HCT116 (cell line): ENCODE data around the gene DCP1A. TPM values are rescaled to one million over a fixed set of nuclear protein-coding genes. Genes with fewer than 3 reads are reported as not detected.

Source experiments
- ATAC-seq: fragments of 200-7000 bp; cut with Tn5 transposase; 2 replicates; pipeline ENCODE4 v1.9.1; 2020; ENCODE audit warnings: mild to moderate bottlenecking, moderate library complexity
- BruUV-seq: library from RNA; stranded (reverse); fragments of 400-500 nt; replicated peaks from 2 replicates; lab custom pipeline; 2021; lab: Mats Ljungman, UMichigan
- CTCF ChIA-PET: fragments of 300-600 bp; sonication (Branson Sonifier 250); formaldehyde crosslinking; loops from one replicate; lab custom pipeline; 2021; ENCODE audit warnings: antibody characterized with exemption; lab: Charles Lee
- POLR2A ChIA-PET: fragments of 300-600, 350-600 bp; sonication (Branson Sonifier 250); formaldehyde crosslinking; loops from one replicate; lab custom pipeline; 2021; ENCODE audit warnings: antibody characterized with exemption; lab: Charles Lee
- RAD21 ChIA-PET, 2 experiments: fragments of 300-600 bp; sonication (Branson Sonifier 250); formaldehyde crosslinking; loops; one replicate each; lab custom pipeline; 2023; ENCODE audit warnings: low total read pairs in 2 of 2; ENCODE audit not compliant: uncharacterized antibody in 2 of 2, unreplicated experiment in 2 of 2, low non-redundant PET in 1 of 2; lab: Charles Lee
- DNase-seq: peaks from one replicate; pipeline ENCODE4 v3.0.0-alpha.2; 2010; ENCODE audit warnings: low read depth, low spot score
- H2AFZ ChIP-seq: fragments of 200-600 bp; shearing (Covaris generic), sonication (generic); 2 replicates; pipeline ENCODE4 v1.6.1; 2017; ENCODE audit warnings: low read depth, mixed run types, mixed read lengths, antibody characterized with exemption, low read length; ENCODE audit not compliant: poor library complexity, severe bottlenecking
- H3K27ac ChIP-seq: 2 replicates; pipeline ENCODE4 v1.5.1; 2012; ENCODE audit warnings: low read depth, low read length
- H3K27me3 ChIP-seq: fragments of 200-600 bp; sonication (generic); 2 replicates; pipeline ENCODE4 v1.6.1; 2016; ENCODE audit warnings: mixed run types, low read length, mixed read lengths; ENCODE audit not compliant: insufficient read depth
- H3K36me3 ChIP-seq, 2 experiments: fragments of 200-500 bp in 1 of 2; fragments of 200-600 bp in 1 of 2; sonication (Bioruptor generic) in 1 of 2; sonication (generic) in 1 of 2; 2 replicates each; pipeline versions ENCODE4 v1.5.1 to v1.6.1; 2014 to 2016; ENCODE audit warnings: low read length in 2 of 2, inconsistent platforms in 1 of 2, mixed read lengths in 1 of 2, mixed run types in 1 of 2; ENCODE audit not compliant: insufficient read depth in 2 of 2, control insufficient read depth in 1 of 2
- H3K4me1 ChIP-seq, 2 experiments: fragments of 200-600 bp in 1 of 2; sonication (generic) in 1 of 2; 2 replicates each; pipeline versions ENCODE4 v1.5.1 to v1.6.1; 2012 to 2017; ENCODE audit warnings: low read length in 2 of 2, inconsistent platforms in 1 of 2, mild to moderate bottlenecking in 1 of 2, mixed read lengths in 1 of 2, mixed run types in 1 of 2, moderate library complexity in 1 of 2; ENCODE audit not compliant: insufficient read depth in 2 of 2, control insufficient read depth in 1 of 2
- H3K4me2 ChIP-seq: fragments of 200-600 bp; sonication (generic); 2 replicates; pipeline ENCODE4 v1.6.1; 2017; ENCODE audit warnings: mixed run types, low read length, mixed read lengths
- H3K4me3 ChIP-seq, 2 experiments: fragments of 200-600 bp in 1 of 2; sonication (generic) in 1 of 2; replicated peaks in 1 of 2; 2 replicates each; pipeline ENCODE4 v1.5.1; 2011 to 2016; ENCODE audit warnings: low read length in 2 of 2, control low read depth in 1 of 2, low read depth in 1 of 2, mild to moderate bottlenecking in 1 of 2, mixed read lengths in 1 of 2, mixed run types in 1 of 2
- H3K79me2 ChIP-seq: fragments of 200-600 bp; sonication (generic); 2 replicates; pipeline ENCODE4 v1.6.1; 2017; ENCODE audit warnings: mild to moderate bottlenecking, mixed run types, low read length, moderate library complexity, mixed read lengths; ENCODE audit not compliant: insufficient read depth
- H3K9ac ChIP-seq: fragments of 200-600 bp; sonication (generic); 2 replicates; pipeline ENCODE4 v1.6.1; 2016; ENCODE audit warnings: low read length, mixed read lengths
- H3K9me2 ChIP-seq: fragments of 200-600 bp; sonication (generic), shearing (Covaris generic); 2 replicates; pipeline ENCODE4 v1.6.1; 2017; ENCODE audit warnings: mixed run types, mild to moderate bottlenecking, moderate library complexity; ENCODE audit not compliant: insufficient read depth
- H3K9me3 ChIP-seq, 2 experiments: fragments of 200-500 bp in 1 of 2; fragments of 200-600 bp in 1 of 2; sonication (Bioruptor generic) in 1 of 2; sonication (generic) in 1 of 2; 2 replicates each; pipeline ENCODE4 v1.6.1; 2014 to 2017; ENCODE audit warnings: low read length in 2 of 2, mixed read lengths in 2 of 2, inconsistent platforms in 1 of 2, low read depth in 1 of 2, mild to moderate bottlenecking in 1 of 2, mixed run types in 1 of 2, moderate library complexity in 1 of 2; ENCODE audit not compliant: control insufficient read depth in 1 of 2, insufficient read depth in 1 of 2
- H4K20me1 ChIP-seq: fragments of 200-600 bp; sonication (generic), shearing (Covaris generic); 2 replicates; pipeline ENCODE4 v1.6.1; 2017; ENCODE audit warnings: mixed run types, mild to moderate bottlenecking, moderate library complexity; ENCODE audit not compliant: insufficient read depth
- ATF3 ChIP-seq: IDR thresholded peaks from 2 replicates; pipeline ENCODE4 v1.6.1; 2012
- CBX3 ChIP-seq: IDR thresholded peaks from 2 replicates; pipeline ENCODE4 v1.6.1; 2012; ENCODE audit warnings: low read depth
- CEBPB ChIP-seq: IDR thresholded peaks from 2 replicates; pipeline ENCODE4 v1.6.1; 2012; ENCODE audit warnings: low read depth
- CTCF ChIP-seq, 3 experiments: fragments of 200-600 bp in 1 of 3; sonication (generic) in 1 of 3; IDR thresholded peaks in 2 of 3; conservative IDR thresholded peaks in 1 of 3; 2 replicates each; pipeline ENCODE4 v1.5.1; 2012 to 2017; ENCODE audit warnings: low read depth in 2 of 3, low read length in 2 of 3, antibody characterized with exemption in 1 of 3, borderline replicate concordance in 1 of 3, control low read depth in 1 of 3, mild to moderate bottlenecking in 1 of 3, mixed read lengths in 1 of 3, mixed run types in 1 of 3, moderate library complexity in 1 of 3; ENCODE audit not compliant: insufficient read depth in 1 of 3
- EGR1 ChIP-seq: IDR thresholded peaks from 2 replicates; pipeline ENCODE4 v1.6.1; 2012; ENCODE audit warnings: low read depth
- ELF1 ChIP-seq: IDR thresholded peaks from 2 replicates; pipeline ENCODE4 v1.6.1; 2012; ENCODE audit warnings: low read depth, borderline replicate concordance
- EZH2 ChIP-seq: fragments of 200-600 bp; sonication (generic); IDR thresholded peaks from 2 replicates; pipeline ENCODE4 v1.6.1; 2017; ENCODE audit warnings: antibody characterized with exemption, mixed run types
- EZH2phosphoT487 ChIP-seq: fragments of 200-600 bp; IDR thresholded peaks from 2 replicates; pipeline ENCODE4 v1.6.1; 2018; ENCODE audit warnings: antibody characterized with exemption, borderline replicate concordance
- FOSL1 ChIP-seq: IDR thresholded peaks from 2 replicates; pipeline ENCODE4 v1.6.1; 2012; ENCODE audit warnings: low read depth
- JUND ChIP-seq: IDR thresholded peaks from 2 replicates; pipeline ENCODE4 v1.6.1; 2012
- POLR2A ChIP-seq: IDR thresholded peaks from 2 replicates; pipeline ENCODE4 v1.7.0; 2011; ENCODE audit warnings: borderline replicate concordance; ENCODE audit not compliant: insufficient read depth, insufficient read length; ENCODE audit errors: extremely low read depth
- POLR2AphosphoS5 ChIP-seq: IDR thresholded peaks from 2 replicates; pipeline ENCODE4 v1.6.1; 2011; ENCODE audit warnings: mild to moderate bottlenecking, low read depth, low read length, moderate library complexity
- RAD21 ChIP-seq: IDR thresholded peaks from 2 replicates; pipeline ENCODE4 v1.6.1; 2012; ENCODE audit warnings: low read depth, mild to moderate bottlenecking
- REST ChIP-seq: IDR thresholded peaks from 2 replicates; pipeline ENCODE4 v1.6.1; 2012; ENCODE audit warnings: low read depth
- SIN3A ChIP-seq: IDR thresholded peaks from 2 replicates; pipeline ENCODE4 v1.6.1; 2012; ENCODE audit warnings: low read depth
- SP1 ChIP-seq: IDR thresholded peaks from 2 replicates; pipeline ENCODE4 v1.6.1; 2012; ENCODE audit warnings: low read depth
- SRF ChIP-seq: IDR thresholded peaks from 2 replicates; pipeline ENCODE4 v1.6.1; 2012; ENCODE audit warnings: low read depth
- TCF7L2 ChIP-seq: IDR thresholded peaks from 2 replicates; pipeline ENCODE4 v1.7.0; 2011; ENCODE audit warnings: borderline replicate concordance, inconsistent platforms; ENCODE audit not compliant: insufficient read depth, insufficient read length; ENCODE audit errors: extremely low read depth
- intact Hi-C: fragments of 100-400 bp; cut with micrococcal nuclease; formaldehyde crosslinking; loops from 2 replicates; pipeline ENCODE4 v1.10.0; 2022
- total RNA-seq: library from RNA; stranded (reverse); gene quantifications from one replicate; pipeline ENCODE4 v1.2.1, GENCODE V29; 2021; ENCODE audit not compliant: unreplicated experiment

The DCP1A gene
- total RNA-seq, 1 experiment from 2014 or later, result 33.2 TPM

GRCh38 chr3:53261712-53262111, 85.6 kb downstream of the DCP1A start:
- H2AFZ ChIP-seq, result no peak overlapping the region
- intact Hi-C loops, result no loop called here
- no peaks in the 10 kb centered on the region for H3K9me3 ChIP-seq
- no peak for DNase-seq
- H3K27me3 ChIP-seq, result no peaks in the 10 kb centered on the region
- no peak overlapping the region for H3K9ac ChIP-seq
- no peaks in the 10 kb centered on the region for H4K20me1 ChIP-seq
- TF ChIP-seq SIN3A (no peak), POLR2A (no peak), SP1 (no peak), CTCF (IDR thresholded peaks at IDR 0.05 in 2 of 3, conservative IDR thresholded peaks at IDR 0.05 in 1 of 3; ENCODE audit: borderline replicate concordance in 1 of 3, insufficient read depth in 1 of 3, low read depth in 2 of 3, low read length in 2 of 3) (no peak), SRF (no peak), TCF7L2 (no peak), CEBPB (no peak), POLR2AphosphoS5 (no peak), FOSL1 (no peak), EGR1 (no peak), EZH2phosphoT487 (no peak), EZH2 (no peak), ATF3 (no peak), JUND (no peak), CBX3 (no peak), REST (no peak), RAD21 (no peak), ELF1 (no peak)
- H3K9me2 ChIP-seq, result no peaks in the 10 kb centered on the region
- RAD21 ChIA-PET, result no interaction called here
- CTCF ChIA-PET, result no interaction called here
- no peak overlapping the region for H3K4me3 ChIP-seq
- POLR2A ChIA-PET, result no interaction called here
- H3K79me2 ChIP-seq, result no peaks in the 10 kb centered on the region
- no peaks in the 10 kb centered on the region for H3K36me3 ChIP-seq
- ATAC-seq, result peak; percentile 18; the same call in 1 of the 2 replicates
- no TSS peak for BruUV-seq
- peaks cover 5 to 13% of the 10 kb centered on the region in 2 experiments; a peak in 1 of 4 replicates for H3K4me1 ChIP-seq
- H3K27ac ChIP-seq, result no peak overlapping the region
- no peak overlapping the region for H3K4me2 ChIP-seq
